Natural killer cell (primary cell): ENCODE measurements around the gene PMPCB. TPM values are rescaled to one million over a fixed set of nuclear protein-coding genes. Genes with fewer than 3 reads are reported as not detected.

Experiments
- ATAC-seq, 3 donors: fragments of 150-1000 bp in 2 of 3; fragments of 200-7000 bp in 1 of 3; cut with Tn5 transposase; 1 replicate in 1 of 3; 2 replicates in 2 of 3; pipeline ENCODE4 v1.10.0; 2021; ENCODE audit warnings: mild to moderate bottlenecking in 2 of 3, moderate library complexity in 2 of 3
- DNase-seq, 2 donors: peaks; one replicate each; pipeline versions ENCODE4 v3.0.0 to v3.0.0-alpha.2; 2013 to 2021; ENCODE audit warnings: mixed read lengths in 1 of 2
- H3K27ac ChIP-seq: one replicate; pipeline ENCODE4 v1.5.1; 2013; ENCODE audit warnings: mild to moderate bottlenecking, low read length
- H3K27me3 ChIP-seq: one replicate; pipeline ENCODE4 v1.6.1; 2013; ENCODE audit warnings: low read length; ENCODE audit not compliant: control insufficient read depth, insufficient read depth
- H3K36me3 ChIP-seq: one replicate; pipeline ENCODE4 v1.6.1; 2013; ENCODE audit warnings: low read length; ENCODE audit not compliant: control insufficient read depth, insufficient read depth
- H3K4me1 ChIP-seq: one replicate; pipeline ENCODE4 v1.6.1; 2013; ENCODE audit warnings: low read length; ENCODE audit not compliant: control insufficient read depth, insufficient read depth
- H3K4me3 ChIP-seq: one replicate; pipeline ENCODE4 v1.5.1; 2013; ENCODE audit warnings: low read length
- H3K9me3 ChIP-seq: one replicate; pipeline ENCODE4 v1.6.1; 2013; ENCODE audit warnings: low read length; ENCODE audit not compliant: control insufficient read depth, insufficient read depth
- H3K27ac Mint-ChIP-seq, 2 donors: one replicate each; pipeline ENCODE4 v1.8.0; 2022; ENCODE audit warnings: mild to moderate bottlenecking in 2 of 2, mixed read lengths in 2 of 2, moderate library complexity in 1 of 2
- H3K27me3 Mint-ChIP-seq, 2 donors: one replicate each; pipeline ENCODE4 v1.8.0; 2022; ENCODE audit warnings: low read depth in 2 of 2, mixed read lengths in 2 of 2
- H3K36me3 Mint-ChIP-seq: one replicate; pipeline ENCODE4 v1.8.0; 2022; ENCODE audit warnings: mixed read lengths
- H3K4me1 Mint-ChIP-seq, 2 donors: one replicate each; pipeline ENCODE4 v1.8.0; 2022; ENCODE audit warnings: mixed read lengths in 2 of 2
- H3K4me3 Mint-ChIP-seq: one replicate; pipeline ENCODE4 v1.8.0; 2022; ENCODE audit warnings: mild to moderate bottlenecking, moderate library complexity, mixed read lengths
- H3K9me3 Mint-ChIP-seq, 2 donors: one replicate each; pipeline ENCODE4 v1.8.0; 2022; ENCODE audit warnings: mixed read lengths in 2 of 2
- CTCF ChIP-seq: fragments of 200-600 bp; IDR thresholded peaks from one replicate; pipeline ENCODE4 v1.8.0; 2022; ENCODE audit warnings: antibody characterized with exemption
- WGBS: methylation state at CpG from one replicate; pipeline ENCODE4 v1.1.7; 2013; ENCODE audit warnings: missing lambda C conversion rate; ENCODE audit not compliant: insufficient coverage; 5-methylcytosine and 5-hydroxymethylcytosine counted together
- intact Hi-C: fragments of 100-400 bp; cut with micrococcal nuclease; formaldehyde crosslinking; loops from one replicate; pipeline ENCODE4 v1.14.2; 2022
- total RNA-seq, 4 donors: library from RNA; stranded (reverse); fragments of 120-200 nt in 1 of 4; gene quantifications; one replicate each; pipeline versions ENCODE4 v1.2.3 to v1.2.4, GENCODE V29; 2013 to 2022

The PMPCB gene
- total RNA-seq, 3 donors from 2014 or later (not counting 1 experiment from before 2014, with no cell fraction given): 65.4 to 77.9 (median 75.9) TPM

- no peak for TF ChIP-seq CTCF
- Mint-ChIP-seq H3K4me3 (no peak overlapping the region), H3K9me3 (no peaks in the 10 kb centered on the region), H3K36me3 (peaks cover 25% of the 10 kb centered on the region), H3K4me1 (peaks cover 5 to 9% of the 10 kb centered on the region in 2 donors), H3K27ac (peak overlapping the region; percentile 2 to 41), H3K27me3 (no peaks in the 10 kb centered on the region)
- Histone ChIP-seq H3K4me3 (no peak overlapping the region), H3K36me3 (peaks cover 89% of the 10 kb centered on the region), H3K4me1 (no peaks in the 10 kb centered on the region), H3K27ac (no peak overlapping the region), H3K27me3 (no peaks in the 10 kb centered on the region), H3K9me3 (no peaks in the 10 kb centered on the region)
- ATAC-seq: no peak
- intact Hi-C loops: no loop called here
- WGBS: 96% methylated on average over 2 of the region's 2 CpGs
- DNase-seq: no peak
Measured at GRCh38 chr7:103316380-103316941, 19.2 kb downstream of the PMPCB start.

GRCh38 chr7:103317009-103317408, 19.8 kb downstream of the PMPCB start:
- peaks cover 25% of the 10 kb centered on the region for H3K36me3 Mint-ChIP-seq
- H3K36me3 ChIP-seq: peaks cover 89% of the 10 kb centered on the region
- no peaks in the 10 kb centered on the region for H3K9me3 ChIP-seq
- H3K4me3 ChIP-seq: no peak overlapping the region
- no peaks in the 10 kb centered on the region for H3K27me3 ChIP-seq
- ATAC-seq: no peak
- no peak for DNase-seq
- H3K9me3 Mint-ChIP-seq: no peaks in the 10 kb centered on the region
- peak overlapping the region; percentile 2 to 41 for H3K27ac Mint-ChIP-seq
- no peaks in the 10 kb centered on the region for H3K27me3 Mint-ChIP-seq
- intact Hi-C loops: no loop called here
- H3K4me1 Mint-ChIP-seq: peaks cover 5 to 9% of the 10 kb centered on the region in 2 donors
- no peak for TF ChIP-seq CTCF
- no peak overlapping the region for H3K27ac ChIP-seq
- H3K4me1 ChIP-seq: no peaks in the 10 kb centered on the region
- H3K4me3 Mint-ChIP-seq: no peak overlapping the region

GRCh38 chr7:103325744-103326143, 28.5 kb downstream of the PMPCB start:
- no peaks in the 10 kb centered on the region for H3K9me3 ChIP-seq
- Mint-ChIP-seq H3K27me3 (no peaks in the 10 kb centered on the region), H3K4me3 (no peak overlapping the region), H3K4me1 (no peaks in the 10 kb centered on the region), H3K9me3 (no peaks in the 10 kb centered on the region), H3K27ac (no peak overlapping the region), H3K36me3 (peaks cover 8% of the 10 kb centered on the region)
- 98% methylated on average over 5 of the region's 8 CpGs for WGBS
- intact Hi-C loops: no loop called here
- no peaks in the 10 kb centered on the region for H3K4me1 ChIP-seq
- H3K36me3 ChIP-seq: peaks cover 63% of the 10 kb centered on the region
- no peak overlapping the region for H3K27ac ChIP-seq
- DNase-seq (no peak), ATAC-seq (no peak)
- TF ChIP-seq CTCF: no peak
- H3K4me3 ChIP-seq: no peak overlapping the region
- H3K27me3 ChIP-seq: no peaks in the 10 kb centered on the region

DNA sequence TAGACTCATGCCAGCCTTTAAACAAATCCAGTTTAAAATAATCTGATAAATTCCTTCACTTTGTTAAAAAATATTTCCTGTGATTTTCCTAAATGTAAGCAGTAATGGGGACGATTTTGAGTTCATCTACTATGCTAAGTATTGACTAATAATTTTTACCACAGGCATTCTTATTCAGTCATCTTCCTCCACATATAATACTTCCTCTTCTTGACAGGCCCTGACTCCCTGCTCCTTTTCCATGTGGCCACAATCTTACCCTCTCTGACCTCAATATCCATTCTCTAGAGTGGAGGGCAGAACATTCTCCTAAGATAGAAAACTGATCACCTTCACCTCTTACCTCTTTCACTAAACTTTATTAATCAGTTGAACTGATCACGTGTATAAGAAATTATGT, 39.5 kb downstream of the PMPCB start:
- no peak overlapping the region for H3K27ac Mint-ChIP-seq
- Histone ChIP-seq H3K4me3 (no peak overlapping the region), H3K36me3 (peaks cover 53% of the 10 kb centered on the region), H3K27me3 (no peaks in the 10 kb centered on the region), H3K27ac (no peak overlapping the region), H3K9me3 (no peaks in the 10 kb centered on the region), H3K4me1 (no peaks in the 10 kb centered on the region)
- peaks cover 32 to 33% of the 10 kb centered on the region in 2 donors for H3K4me1 Mint-ChIP-seq
- DNase-seq (no peak), ATAC-seq (no peak)
- TF ChIP-seq CTCF: no peak
- H3K36me3 Mint-ChIP-seq: peaks cover 7% of the 10 kb centered on the region
- no peaks in the 10 kb centered on the region for H3K9me3 Mint-ChIP-seq
- H3K27me3 Mint-ChIP-seq: no peaks in the 10 kb centered on the region
- no CpG with 5 or more reads among the region's 2 CpGs for WGBS
- intact Hi-C loops: no loop called here
- H3K4me3 Mint-ChIP-seq: no peak overlapping the region
